Keratinocyte (primary cell): Measurements from ENCODE around the gene MINDY4. TPM values are rescaled to one million over a fixed set of nuclear protein-coding genes. Genes with fewer than 3 reads are reported as not detected.

ENCODE experiments used
- DNase-seq: peaks from one replicate; pipeline ENCODE4 v3.0.0-alpha.2; 2011; ENCODE audit warnings: low read depth, missing footprints, low spot score
- FAIRE-seq: peaks from 2 replicates; lab custom pipeline; 2011; peaks lifted over from hg19 to GRCh38; lab: Jason Lieb, UNC
- H2AFZ ChIP-seq: 2 replicates; pipeline ENCODE4 v1.6.0; 2012; ENCODE audit warnings: low read length, control low read depth, inconsistent platforms; ENCODE audit not compliant: control insufficient read depth
- H3K27ac ChIP-seq: 2 replicates; pipeline ENCODE4 v1.5.1; 2011; ENCODE audit warnings: low read length; ENCODE audit not compliant: control insufficient read depth, insufficient read depth
- H3K27me3 ChIP-seq: 3 replicates; pipeline ENCODE4 v1.6.0; 2011; ENCODE audit warnings: low read length; ENCODE audit not compliant: control insufficient read depth, insufficient read depth; ENCODE audit errors: extremely low read depth
- H3K36me3 ChIP-seq, 2 experiments: 2 replicates in 1 of 2; 3 replicates in 1 of 2; pipeline ENCODE4 v1.5.1; 2011; ENCODE audit warnings: low read length in 2 of 2, mild to moderate bottlenecking in 1 of 2; ENCODE audit not compliant: control insufficient read depth in 2 of 2, insufficient read depth in 2 of 2; ENCODE audit errors: extremely low read depth in 1 of 2
- H3K4me1 ChIP-seq: 3 replicates; pipeline ENCODE4 v1.5.1; 2011; ENCODE audit warnings: low read length; ENCODE audit not compliant: control insufficient read depth, insufficient read depth; ENCODE audit errors: extremely low read depth
- H3K4me2 ChIP-seq: 3 replicates; pipeline ENCODE4 v1.6.0; 2011; ENCODE audit warnings: low read depth, low read length; ENCODE audit not compliant: control insufficient read depth, insufficient read depth; ENCODE audit errors: extremely low read depth
- H3K4me3 ChIP-seq, 3 experiments: fragments of 200-600 bp in 1 of 3; sonication (generic) in 1 of 3; 2 replicates in 2 of 3; 3 replicates in 1 of 3; pipeline ENCODE4 v1.5.1; 2011 to 2016; ENCODE audit warnings: low read length in 3 of 3, mild to moderate bottlenecking in 3 of 3, control low read depth in 2 of 3, inconsistent platforms in 1 of 3, low read depth in 1 of 3, mixed read lengths in 1 of 3, mixed run types in 1 of 3, moderate library complexity in 1 of 3; ENCODE audit not compliant: control insufficient read depth in 2 of 3, insufficient read depth in 2 of 3; ENCODE audit errors: extremely low read depth in 1 of 3
- H3K79me2 ChIP-seq: 2 replicates; pipeline ENCODE4 v1.6.0; 2012; ENCODE audit warnings: low read length; ENCODE audit not compliant: control insufficient read depth, insufficient read depth
- H3K9ac ChIP-seq: 3 replicates; pipeline ENCODE4 v1.6.0; 2011; ENCODE audit warnings: low read length; ENCODE audit not compliant: control insufficient read depth, insufficient read depth; ENCODE audit errors: extremely low read depth
- H3K9me1 ChIP-seq: 3 replicates; pipeline ENCODE4 v1.6.0; 2011; ENCODE audit warnings: low read length; ENCODE audit not compliant: control insufficient read depth, insufficient read depth; ENCODE audit errors: extremely low read depth
- H3K9me3 ChIP-seq: 2 replicates; pipeline ENCODE4 v1.5.1; 2012; ENCODE audit warnings: low read depth, low read length; ENCODE audit not compliant: control insufficient read depth
- H4K20me1 ChIP-seq: 3 replicates; pipeline ENCODE4 v1.6.0; 2011; ENCODE audit warnings: low read length; ENCODE audit not compliant: control insufficient read depth, insufficient read depth; ENCODE audit errors: extremely low read depth
- EZH2 ChIP-seq: IDR thresholded peaks from one replicate; pipeline ENCODE4 v1.6.1; 2012; ENCODE audit warnings: inconsistent platforms, mild to moderate bottlenecking, low read length, moderate library complexity
- dilution Hi-C: fragments of 300-500 bp; cut with MboI; formaldehyde crosslinking; loops from one replicate; pipeline ENCODE4 v1.7.0; 2020; ENCODE audit warnings: low sequenced_read_pairs; ENCODE audit not compliant: extremely low pct_ligation_motif_present
- polyA plus RNA-seq, 5 experiments: library from polyadenylated mRNA; depleted of rRNA in 3 of 5; stranded (reverse) in 3 of 5; stranded (forward) in 1 of 5; unstranded in 1 of 5; fragments of >200 nt; gene quantifications; 1 replicate in 1 of 5; 2 replicates in 3 of 5; 3 replicates in 1 of 5; pipeline versions ENCODE4 v1.2.1 to v1.2.3, GENCODE V29; 2011 to 2012; ENCODE audit warnings: missing spikeins in 2 of 5, low read depth in 1 of 5, low replicate concordance in 1 of 5
- TF ChIP-seq, protein P1 (sequence below), 3 experiments: IDR thresholded peaks in 1 of 3; conservative IDR thresholded peaks in 1 of 3; optimal IDR thresholded peaks in 1 of 3; 2 replicates in 2 of 3; 3 replicates in 1 of 3; pipeline versions ENCODE3 to v1.5.1; 2011; ENCODE audit warnings: low read length in 3 of 3, mild to moderate bottlenecking in 3 of 3, moderate library complexity in 2 of 3, control low read depth in 1 of 3, inconsistent platforms in 1 of 3; ENCODE audit not compliant: insufficient read depth in 2 of 3; ENCODE audit errors: extremely low read depth in 1 of 3

The MINDY4 gene
- polyA plus RNA-seq, 1 donor (not counting 4 experiments of a cell fraction or from before 2014, with no cell fraction given): 1.5 TPM

DNA sequence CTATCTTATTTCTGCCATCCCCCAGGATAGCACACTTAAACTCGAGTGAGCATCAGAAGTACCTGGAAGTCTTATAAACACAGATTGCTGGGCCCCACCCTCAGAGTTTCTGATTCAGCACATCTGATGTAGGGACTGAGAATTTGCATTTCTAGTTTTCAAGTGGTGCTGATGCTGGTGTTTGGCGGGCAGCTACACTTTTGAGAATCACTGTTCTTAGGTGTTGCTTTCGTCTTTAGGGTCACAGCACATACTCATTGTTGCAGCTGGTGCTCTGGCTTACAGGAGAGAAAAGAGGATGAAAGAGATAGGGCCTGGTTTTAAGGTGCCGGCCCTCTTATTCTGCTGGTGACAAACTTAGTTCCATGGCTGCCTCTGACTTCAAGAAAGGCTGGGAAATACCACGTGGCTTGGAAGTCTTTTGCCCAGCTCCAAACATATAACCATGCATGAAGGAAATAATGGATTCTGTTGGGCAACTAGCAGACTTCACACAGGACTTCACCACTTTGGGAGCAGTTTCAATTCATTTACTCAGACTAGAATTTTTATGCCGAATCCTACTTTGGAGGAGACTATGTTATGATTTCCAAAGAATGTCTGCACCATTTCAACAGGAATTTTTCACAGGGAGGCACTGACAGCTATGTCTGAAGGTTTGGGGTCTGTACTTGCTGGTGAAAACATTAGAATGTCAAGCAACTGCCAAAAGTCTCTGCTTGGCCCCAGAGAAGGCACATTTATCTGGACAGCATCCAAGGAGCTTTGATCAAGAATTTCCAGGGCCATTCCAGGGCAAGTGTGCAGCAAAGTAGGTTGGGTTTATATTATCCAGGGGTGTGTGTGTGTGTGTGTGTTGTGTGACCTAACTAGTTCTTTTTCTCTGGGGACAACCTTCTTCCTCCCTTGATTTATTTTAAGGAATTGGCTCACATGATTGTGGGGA is 6.9 kb upstream of the MINDY4 start:
- Histone ChIP-seq H3K9ac (no peak overlapping the region), H3K4me1 (no peaks in the 10 kb centered on the region), H3K9me1 (no peaks in the 10 kb centered on the region), H4K20me1 (no peaks in the 10 kb centered on the region), H3K27ac (no peak overlapping the region), H3K4me3 (no peak overlapping the region), H3K9me3 (no peaks in the 10 kb centered on the region), H3K4me2 (no peak overlapping the region), H3K36me3 (no peaks in the 10 kb centered on the region), H3K27me3 (no peaks in the 10 kb centered on the region), H3K79me2 (no peaks in the 10 kb centered on the region), H2AFZ (no peak overlapping the region)
- DNase-seq (no peak), FAIRE-seq (no peak)
- dilution Hi-C loops: no loop called here
- no peak for TF ChIP-seq EZH2
- TF ChIP-seq, protein P1, sequence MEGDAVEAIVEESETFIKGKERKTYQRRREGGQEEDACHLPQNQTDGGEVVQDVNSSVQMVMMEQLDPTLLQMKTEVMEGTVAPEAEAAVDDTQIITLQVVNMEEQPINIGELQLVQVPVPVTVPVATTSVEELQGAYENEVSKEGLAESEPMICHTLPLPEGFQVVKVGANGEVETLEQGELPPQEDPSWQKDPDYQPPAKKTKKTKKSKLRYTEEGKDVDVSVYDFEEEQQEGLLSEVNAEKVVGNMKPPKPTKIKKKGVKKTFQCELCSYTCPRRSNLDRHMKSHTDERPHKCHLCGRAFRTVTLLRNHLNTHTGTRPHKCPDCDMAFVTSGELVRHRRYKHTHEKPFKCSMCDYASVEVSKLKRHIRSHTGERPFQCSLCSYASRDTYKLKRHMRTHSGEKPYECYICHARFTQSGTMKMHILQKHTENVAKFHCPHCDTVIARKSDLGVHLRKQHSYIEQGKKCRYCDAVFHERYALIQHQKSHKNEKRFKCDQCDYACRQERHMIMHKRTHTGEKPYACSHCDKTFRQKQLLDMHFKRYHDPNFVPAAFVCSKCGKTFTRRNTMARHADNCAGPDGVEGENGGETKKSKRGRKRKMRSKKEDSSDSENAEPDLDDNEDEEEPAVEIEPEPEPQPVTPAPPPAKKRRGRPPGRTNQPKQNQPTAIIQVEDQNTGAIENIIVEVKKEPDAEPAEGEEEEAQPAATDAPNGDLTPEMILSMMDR (optimal IDR thresholded peaks at IDR 0.05 in 1 of 3, IDR thresholded peaks at IDR 0.05 in 1 of 3, conservative IDR thresholded peaks at IDR 0.05 in 1 of 3; ENCODE audit: extremely low read depth in 1 of 3, insufficient read depth in 2 of 3, low read length in 3 of 3): no peak

DNA sequence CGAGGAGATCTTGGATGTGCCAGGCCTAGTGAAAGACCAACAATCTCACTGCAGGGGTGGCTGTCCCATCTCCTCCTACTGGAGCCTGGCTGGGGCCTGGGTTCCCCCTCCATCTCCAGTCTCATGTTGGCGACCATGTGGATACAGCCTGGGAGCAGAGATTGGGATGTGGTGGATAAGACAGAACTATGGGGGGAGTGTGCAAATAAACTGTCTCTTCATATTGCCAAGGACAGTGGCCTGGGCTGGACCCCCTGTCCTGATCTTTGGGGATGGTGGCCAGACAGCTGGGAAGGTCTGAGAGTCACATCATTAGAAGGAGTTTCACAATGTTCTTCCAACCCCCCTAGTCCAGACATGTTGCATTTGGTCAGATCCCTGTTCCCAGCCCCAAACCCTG is 5.8 kb upstream of the MINDY4 start:
- H3K79me2 ChIP-seq: no peaks in the 10 kb centered on the region
- H3K36me3 ChIP-seq: no peaks in the 10 kb centered on the region
- no peak overlapping the region for H2AFZ ChIP-seq
- H4K20me1 ChIP-seq: no peaks in the 10 kb centered on the region
- H3K9me1 ChIP-seq: no peaks in the 10 kb centered on the region
- no peaks in the 10 kb centered on the region for H3K9me3 ChIP-seq
- H3K27me3 ChIP-seq: no peaks in the 10 kb centered on the region
- peaks cover 3% of the 10 kb centered on the region for H3K4me1 ChIP-seq
- no peak overlapping the region for H3K4me3 ChIP-seq
- no peak overlapping the region for H3K27ac ChIP-seq
- FAIRE-seq (no peak), DNase-seq (no peak)
- no peak overlapping the region for H3K9ac ChIP-seq
- no peak for TF ChIP-seq EZH2
- TF ChIP-seq, protein P1 (optimal IDR thresholded peaks at IDR 0.05 in 1 of 3, IDR thresholded peaks at IDR 0.05 in 1 of 3, conservative IDR thresholded peaks at IDR 0.05 in 1 of 3; ENCODE audit: extremely low read depth in 1 of 3, insufficient read depth in 2 of 3, low read length in 3 of 3): no peak
- dilution Hi-C loops: no loop called here
- H3K4me2 ChIP-seq: no peak overlapping the region
